NCI-H146 treated with DMSO at 0.1 percent for 48 hours (cell line): ENCODE measurements around the gene TECPR1.

Experiments used
- DNase-seq: peaks from one replicate; lab custom pipeline; 2025; ENCODE audit not compliant: unreplicated experiment; lab: John Stamatoyannopoulos, UW

The TECPR1 gene, protein sequence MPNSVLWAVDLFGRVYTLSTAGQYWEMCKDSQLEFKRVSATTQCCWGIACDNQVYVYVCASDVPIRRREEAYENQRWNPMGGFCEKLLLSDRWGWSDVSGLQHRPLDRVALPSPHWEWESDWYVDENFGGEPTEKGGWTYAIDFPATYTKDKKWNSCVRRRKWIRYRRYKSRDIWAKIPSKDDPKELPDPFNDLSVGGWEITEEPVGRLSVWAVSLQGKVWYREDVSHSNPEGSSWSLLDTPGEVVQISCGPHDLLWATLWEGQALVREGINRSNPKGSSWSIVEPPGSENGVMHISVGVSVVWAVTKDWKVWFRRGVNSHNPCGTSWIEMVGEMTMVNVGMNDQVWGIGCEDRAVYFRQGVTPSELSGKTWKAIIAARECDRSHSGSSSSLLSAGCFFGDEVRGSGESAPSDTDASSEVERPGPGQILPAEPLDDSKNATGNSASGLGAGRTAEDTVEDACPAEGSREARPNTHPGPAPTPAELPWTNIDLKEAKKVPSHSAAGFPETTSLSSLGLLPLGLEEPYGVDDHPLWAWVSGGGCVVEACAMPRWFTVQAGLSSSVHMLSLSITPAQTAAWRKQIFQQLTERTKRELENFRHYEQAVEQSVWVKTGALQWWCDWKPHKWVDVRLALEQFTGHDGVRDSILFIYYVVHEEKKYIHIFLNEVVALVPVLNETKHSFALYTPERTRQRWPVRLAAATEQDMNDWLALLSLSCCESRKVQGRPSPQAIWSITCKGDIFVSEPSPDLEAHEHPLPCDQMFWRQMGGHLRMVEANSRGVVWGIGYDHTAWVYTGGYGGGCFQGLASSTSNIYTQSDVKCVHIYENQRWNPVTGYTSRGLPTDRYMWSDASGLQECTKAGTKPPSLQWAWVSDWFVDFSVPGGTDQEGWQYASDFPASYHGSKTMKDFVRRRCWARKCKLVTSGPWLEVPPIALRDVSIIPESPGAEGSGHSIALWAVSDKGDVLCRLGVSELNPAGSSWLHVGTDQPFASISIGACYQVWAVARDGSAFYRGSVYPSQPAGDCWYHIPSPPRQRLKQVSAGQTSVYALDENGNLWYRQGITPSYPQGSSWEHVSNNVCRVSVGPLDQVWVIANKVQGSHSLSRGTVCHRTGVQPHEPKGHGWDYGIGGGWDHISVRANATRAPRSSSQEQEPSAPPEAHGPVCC

GRCh38 chr7:98251601-98252424 lies at the start of gene TECPR1:
TSS of gene TECPR1 (minus strand) at chr7:98252232. CDS start at chr7:98246146, 6,086 bp downstream.
- peak; percentile 86 for DNase-seq

GRCh38 chr7:98300595-98301372 lies 48.8 kb upstream of the TECPR1 start:
- no peak for DNase-seq

DNA sequence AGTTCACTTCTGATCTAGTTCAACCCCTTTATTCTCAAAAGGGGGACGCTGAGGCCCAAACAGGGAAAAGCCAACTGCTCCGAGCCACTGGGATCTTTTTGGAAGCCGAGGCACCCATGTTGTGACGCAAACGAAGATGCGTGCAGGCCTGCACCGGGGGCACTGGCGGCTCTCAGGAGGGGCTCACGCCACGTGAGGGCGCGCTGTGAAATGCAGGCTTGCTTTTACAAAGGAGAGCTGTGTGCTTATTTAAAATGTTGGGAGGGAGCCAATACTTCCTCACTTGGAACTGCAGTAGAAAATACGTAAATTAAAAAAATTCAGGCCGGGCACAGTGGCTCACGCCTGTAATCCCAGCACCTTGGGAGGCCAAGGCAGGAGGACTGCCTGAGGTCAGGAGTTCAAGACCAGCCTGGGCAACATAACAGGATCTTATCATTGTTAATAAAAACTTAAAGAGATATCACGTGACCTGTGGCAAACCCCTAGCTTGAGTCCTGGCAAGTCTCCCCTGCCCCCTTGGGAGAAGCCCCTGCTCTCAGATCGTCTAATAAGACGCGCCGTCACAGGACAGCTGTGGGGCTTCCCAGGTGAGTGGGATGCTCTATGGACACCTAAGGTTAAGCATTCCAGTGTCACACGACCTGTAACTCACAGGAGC lies 45.7 kb upstream of the TECPR1 start:
- no peak for DNase-seq

- DNase-seq, result no peak
These were observed 44.8 kb upstream of the TECPR1 start for GRCh38 chr7:98296833-98297232.

DNA sequence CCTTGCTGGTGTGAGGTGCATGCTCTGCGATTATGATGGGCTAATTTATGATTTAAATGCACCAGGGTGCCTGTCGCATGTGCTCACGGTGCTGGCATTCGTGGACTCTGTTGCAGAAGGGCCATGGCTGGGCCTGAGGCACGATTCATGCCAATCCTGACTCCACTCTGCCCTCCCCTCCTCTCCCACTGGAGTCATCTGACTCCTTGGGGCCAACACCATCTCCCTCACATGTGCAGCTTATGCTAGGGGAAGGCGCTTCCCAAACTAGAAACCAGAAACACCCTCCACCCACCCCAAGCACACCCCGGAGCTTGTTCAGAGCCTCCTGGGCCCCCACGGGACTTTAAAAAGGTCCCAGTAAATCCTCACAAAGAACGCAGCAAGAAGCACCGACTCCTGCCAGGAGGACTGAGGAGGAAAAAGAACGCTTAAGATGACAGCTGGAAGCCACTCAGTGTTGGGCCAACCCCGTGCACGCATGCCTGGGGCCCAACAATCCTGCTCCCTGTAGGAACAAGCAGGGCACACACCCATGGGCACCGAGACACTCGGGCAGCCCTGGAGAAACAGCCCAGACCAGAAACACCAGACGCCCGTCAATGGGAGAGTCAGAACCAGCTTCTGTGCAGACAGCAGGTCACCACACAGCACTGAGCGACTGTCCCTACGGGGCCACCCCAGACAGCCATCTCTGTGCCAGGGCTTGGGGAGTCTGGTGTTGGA lies 43.6 kb upstream of the TECPR1 start:
- DNase-seq, result no peak

GRCh38 chr7:98294798-98295382 lies 42.9 kb upstream of the TECPR1 start:
- peak; percentile 45 for DNase-seq

DNA sequence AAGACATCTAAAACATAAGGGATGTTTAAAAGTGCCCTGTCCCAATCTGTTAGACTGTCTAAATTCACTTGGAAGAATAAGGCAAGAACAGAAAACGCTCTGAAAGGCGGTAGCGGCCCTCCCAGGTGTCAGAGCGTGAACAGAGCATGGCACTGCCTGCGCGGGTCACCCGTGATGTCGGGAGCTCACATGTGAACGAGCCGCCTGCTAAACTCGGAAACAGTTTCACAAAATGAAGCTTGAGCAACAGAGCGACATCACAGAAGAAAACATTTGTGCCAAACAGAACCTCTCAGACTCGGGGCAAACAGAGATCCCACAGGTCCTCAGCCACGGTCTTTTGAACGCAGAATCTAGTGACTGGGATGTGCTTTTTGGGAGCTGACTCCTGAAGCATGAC lies 42.3 kb upstream of the TECPR1 start:
- DNase-seq, result no peak

DNA sequence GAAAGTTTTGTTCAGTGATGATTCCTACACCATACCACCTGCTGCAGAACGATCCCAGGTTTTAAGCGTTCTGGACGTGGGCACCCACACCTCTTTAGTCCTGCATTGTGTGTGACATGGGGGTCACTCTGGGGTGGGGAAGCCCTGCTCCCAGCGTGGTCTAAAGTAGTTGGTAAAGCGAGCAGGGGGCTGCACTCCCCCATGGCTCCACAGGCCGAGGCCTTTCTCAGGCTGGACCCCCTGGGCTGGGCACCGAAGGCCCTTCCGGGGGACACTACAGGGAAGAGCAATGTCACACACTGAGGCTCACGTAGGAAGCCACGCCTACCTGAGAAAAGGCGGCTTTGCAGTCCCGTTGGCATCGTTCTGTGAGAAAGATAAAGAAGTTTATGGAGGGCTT lies 41.7 kb upstream of the TECPR1 start:
- DNase-seq, result no peak

- DNase-seq, result no peak
These were observed 41.2 kb upstream of the TECPR1 start for GRCh38 chr7:98293265-98293664.

GRCh38 chr7:98291717-98292116 lies 39.7 kb upstream of the TECPR1 start:
- DNase-seq, result no peak

DNA sequence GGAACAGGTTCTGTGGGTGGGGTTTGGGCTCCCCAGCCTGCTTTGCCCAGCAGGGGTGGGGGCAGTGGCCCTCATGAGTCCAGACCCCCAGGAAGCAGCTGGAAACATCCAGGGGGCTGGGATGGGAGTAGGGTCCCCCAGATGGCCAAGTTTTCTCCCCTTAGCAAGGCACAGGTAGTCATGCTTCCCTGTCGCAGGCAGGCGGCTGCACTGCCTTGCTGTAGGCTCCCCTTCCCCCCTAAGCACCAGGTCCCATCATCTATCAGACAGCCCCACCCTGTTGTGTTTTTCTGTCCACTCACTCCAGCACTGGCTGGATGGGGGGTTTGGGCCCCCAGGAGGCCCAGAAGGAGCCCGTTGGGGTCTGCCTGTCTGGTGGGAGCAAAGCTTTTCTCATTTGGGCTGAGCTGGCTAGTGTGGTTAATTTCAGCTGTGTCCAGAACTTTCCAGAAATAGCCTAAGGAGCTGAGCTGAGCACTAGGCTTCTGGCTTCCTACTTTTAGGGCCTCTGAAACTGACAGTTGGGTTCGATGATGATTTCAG lies 37.4 kb upstream of the TECPR1 start:
- no peak for DNase-seq

DNA sequence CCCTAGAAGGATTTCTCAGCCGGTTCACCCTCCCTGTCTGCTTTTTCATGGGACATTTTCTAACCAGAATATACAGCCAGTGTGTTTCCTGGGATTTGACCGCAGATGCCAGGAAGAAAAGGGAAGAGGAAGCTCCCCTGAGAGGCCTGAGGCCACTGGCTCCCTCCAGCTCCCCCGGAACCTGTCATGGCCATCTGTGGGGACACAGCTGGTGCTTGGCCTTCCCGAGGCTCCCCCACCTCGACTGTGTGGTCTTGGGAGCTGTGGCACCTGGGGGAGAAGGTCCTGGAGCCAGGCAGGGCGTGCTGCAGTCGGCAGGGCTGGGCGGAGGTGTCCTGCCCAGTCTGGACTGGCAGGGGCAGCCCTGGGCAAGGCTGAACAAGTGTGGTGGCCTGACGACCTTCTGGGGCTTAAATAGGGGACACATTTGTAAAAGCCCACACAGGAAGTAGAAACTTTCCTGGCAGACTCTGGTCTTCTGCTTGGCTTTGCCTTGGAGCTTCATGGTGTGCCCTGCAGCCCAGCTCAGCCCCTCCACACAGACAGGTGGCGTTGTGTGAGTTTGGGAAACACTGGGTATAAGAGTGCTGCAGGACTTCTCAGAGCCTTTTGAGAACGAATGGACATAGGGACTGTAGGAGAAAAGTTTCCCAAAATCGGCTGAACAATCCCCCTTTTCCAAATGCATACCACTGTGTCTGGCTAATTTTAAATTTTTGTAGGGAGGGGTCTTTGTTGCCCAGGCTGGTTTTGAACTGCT lies 36.2 kb upstream of the TECPR1 start:
- DNase-seq, result no peak

DNA sequence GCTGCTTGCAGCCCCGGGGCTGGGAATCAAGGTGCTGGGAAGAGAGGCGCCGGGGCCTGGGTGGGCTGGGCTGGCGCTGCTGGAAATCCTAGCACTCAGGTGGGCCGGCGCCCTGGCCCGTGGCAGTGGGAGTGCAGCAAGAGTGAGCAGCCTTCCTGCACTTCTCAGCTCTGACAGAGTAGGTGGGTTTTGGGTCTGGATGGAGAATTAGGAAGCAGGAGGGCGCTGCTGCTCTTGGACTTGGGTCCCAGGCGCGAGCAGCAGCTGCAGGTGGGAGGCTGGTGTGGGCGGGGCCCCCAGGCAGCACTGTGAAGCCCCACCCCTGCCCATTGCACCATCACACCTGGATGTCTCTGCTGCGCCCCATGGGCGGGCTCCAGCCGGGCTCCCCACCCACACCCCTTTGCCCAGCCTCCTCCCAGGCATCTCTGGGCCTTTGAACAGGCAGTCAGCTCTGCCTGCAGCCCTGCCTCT lies 35.5 kb upstream of the TECPR1 start:
- DNase-seq, result peak; percentile 21

GRCh38 chr7:98286701-98287485 lies 34.9 kb upstream of the TECPR1 start:
- DNase-seq, result no peak

- no peak for DNase-seq
These were observed 34.1 kb upstream of the TECPR1 start for GRCh38 chr7:98286093-98286539.
